ENCODE data around the gene TRPM6. TPM values are rescaled to one million over a fixed set of nuclear protein-coding genes. Genes with fewer than 3 reads are reported as not detected.

The TRPM6 gene
- total and polyA plus RNA-seq, 2 experiments from 2014 or later, result 0.23 to 0.87 TPM

DNA sequence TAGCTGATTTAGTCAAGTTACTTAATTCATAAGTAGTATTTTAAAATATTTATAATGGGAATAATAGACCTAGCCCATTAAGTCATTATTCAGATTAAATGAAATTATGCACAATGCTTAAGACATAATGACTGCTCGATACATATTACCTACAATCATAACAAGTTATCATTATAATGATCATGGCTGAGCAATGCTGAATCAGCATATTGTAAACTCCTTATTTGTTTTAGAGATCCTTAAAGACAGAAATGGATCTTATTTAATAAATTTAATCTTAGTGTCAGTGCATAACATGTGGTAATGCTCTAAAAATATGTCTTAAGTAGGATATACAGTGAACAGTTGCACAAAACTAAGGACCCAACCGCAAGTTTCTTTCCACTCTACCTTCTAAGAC is 169.0 kb downstream of the TRPM6 start:
- H3K27ac Mint-ChIP-seq, result no peak overlapping the region
- Histone ChIP-seq H4K20me1 (replicated peaks; ENCODE audit: insufficient read depth) (no peaks in the 10 kb centered on the region), H3F3A (replicated peaks; ENCODE audit: low read depth) (no peaks in the 10 kb centered on the region), H3K4me3 (no peak overlapping the region), H3K27me3 (ENCODE audit: insufficient read depth) (no peaks in the 10 kb centered on the region), H3K9me2 (ENCODE audit: insufficient read depth) (peaks cover 4% of the 10 kb centered on the region; the same call in 1 of the 2 replicates), H3K36me3 (ENCODE audit: insufficient read depth) (no peaks in the 10 kb centered on the region), H2AFZ (no peak overlapping the region), H3K79me2 (replicated peaks; ENCODE audit: insufficient read depth) (no peaks in the 10 kb centered on the region), H3K4me1 (ENCODE audit: insufficient read depth) (no peaks in the 10 kb centered on the region), H3K27ac (ENCODE audit: low read depth) (no peak overlapping the region), H3K4me2 (no peak overlapping the region)
- no peaks in the 10 kb centered on the region for H3K4me1 Mint-ChIP-seq
- no peak overlapping the region for H3K4me3 Mint-ChIP-seq
- TF ChIP-seq POLR2AphosphoS5 (IDR thresholded peaks at IDR 0.05; ENCODE audit: low read depth) (no peak), ZNF331 (CRISPR knock-in tag; IDR thresholded peaks at IDR 0.05; ENCODE audit: low read depth) (no peak), ZNF114 (CRISPR knock-in tag; IDR thresholded peaks at IDR 0.05) (no peak), NANOG (IDR thresholded peaks at IDR 0.05; ENCODE audit: borderline replicate concordance) (no peak), STAT1 (IDR thresholded peaks at IDR 0.05; ENCODE audit: unreplicated experiment) (no peak), CREB1 (CRISPR knock-in tag; IDR thresholded peaks at IDR 0.05; ENCODE audit: low read depth) (no peak), JUNB (IDR thresholded peaks at IDR 0.05; ENCODE audit: unreplicated experiment) (no peak), EZH2 (IDR thresholded peaks at IDR 0.05; ENCODE audit: low read depth, unreplicated experiment) (no peak), EZH2phosphoT487 (IDR thresholded peaks at IDR 0.05; ENCODE audit: unreplicated experiment) (no peak)
- TF ChIP-seq, protein P1, sequence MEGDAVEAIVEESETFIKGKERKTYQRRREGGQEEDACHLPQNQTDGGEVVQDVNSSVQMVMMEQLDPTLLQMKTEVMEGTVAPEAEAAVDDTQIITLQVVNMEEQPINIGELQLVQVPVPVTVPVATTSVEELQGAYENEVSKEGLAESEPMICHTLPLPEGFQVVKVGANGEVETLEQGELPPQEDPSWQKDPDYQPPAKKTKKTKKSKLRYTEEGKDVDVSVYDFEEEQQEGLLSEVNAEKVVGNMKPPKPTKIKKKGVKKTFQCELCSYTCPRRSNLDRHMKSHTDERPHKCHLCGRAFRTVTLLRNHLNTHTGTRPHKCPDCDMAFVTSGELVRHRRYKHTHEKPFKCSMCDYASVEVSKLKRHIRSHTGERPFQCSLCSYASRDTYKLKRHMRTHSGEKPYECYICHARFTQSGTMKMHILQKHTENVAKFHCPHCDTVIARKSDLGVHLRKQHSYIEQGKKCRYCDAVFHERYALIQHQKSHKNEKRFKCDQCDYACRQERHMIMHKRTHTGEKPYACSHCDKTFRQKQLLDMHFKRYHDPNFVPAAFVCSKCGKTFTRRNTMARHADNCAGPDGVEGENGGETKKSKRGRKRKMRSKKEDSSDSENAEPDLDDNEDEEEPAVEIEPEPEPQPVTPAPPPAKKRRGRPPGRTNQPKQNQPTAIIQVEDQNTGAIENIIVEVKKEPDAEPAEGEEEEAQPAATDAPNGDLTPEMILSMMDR (conservative IDR thresholded peaks at IDR 0.05; ENCODE audit: low read depth in 2 of 2), result no peak
- TF ChIP-seq, protein P2, sequence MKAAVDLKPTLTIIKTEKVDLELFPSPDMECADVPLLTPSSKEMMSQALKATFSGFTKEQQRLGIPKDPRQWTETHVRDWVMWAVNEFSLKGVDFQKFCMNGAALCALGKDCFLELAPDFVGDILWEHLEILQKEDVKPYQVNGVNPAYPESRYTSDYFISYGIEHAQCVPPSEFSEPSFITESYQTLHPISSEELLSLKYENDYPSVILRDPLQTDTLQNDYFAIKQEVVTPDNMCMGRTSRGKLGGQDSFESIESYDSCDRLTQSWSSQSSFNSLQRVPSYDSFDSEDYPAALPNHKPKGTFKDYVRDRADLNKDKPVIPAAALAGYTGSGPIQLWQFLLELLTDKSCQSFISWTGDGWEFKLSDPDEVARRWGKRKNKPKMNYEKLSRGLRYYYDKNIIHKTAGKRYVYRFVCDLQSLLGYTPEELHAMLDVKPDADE (IDR thresholded peaks at IDR 0.05), result no peak
- TF ChIP-seq, protein P3, sequence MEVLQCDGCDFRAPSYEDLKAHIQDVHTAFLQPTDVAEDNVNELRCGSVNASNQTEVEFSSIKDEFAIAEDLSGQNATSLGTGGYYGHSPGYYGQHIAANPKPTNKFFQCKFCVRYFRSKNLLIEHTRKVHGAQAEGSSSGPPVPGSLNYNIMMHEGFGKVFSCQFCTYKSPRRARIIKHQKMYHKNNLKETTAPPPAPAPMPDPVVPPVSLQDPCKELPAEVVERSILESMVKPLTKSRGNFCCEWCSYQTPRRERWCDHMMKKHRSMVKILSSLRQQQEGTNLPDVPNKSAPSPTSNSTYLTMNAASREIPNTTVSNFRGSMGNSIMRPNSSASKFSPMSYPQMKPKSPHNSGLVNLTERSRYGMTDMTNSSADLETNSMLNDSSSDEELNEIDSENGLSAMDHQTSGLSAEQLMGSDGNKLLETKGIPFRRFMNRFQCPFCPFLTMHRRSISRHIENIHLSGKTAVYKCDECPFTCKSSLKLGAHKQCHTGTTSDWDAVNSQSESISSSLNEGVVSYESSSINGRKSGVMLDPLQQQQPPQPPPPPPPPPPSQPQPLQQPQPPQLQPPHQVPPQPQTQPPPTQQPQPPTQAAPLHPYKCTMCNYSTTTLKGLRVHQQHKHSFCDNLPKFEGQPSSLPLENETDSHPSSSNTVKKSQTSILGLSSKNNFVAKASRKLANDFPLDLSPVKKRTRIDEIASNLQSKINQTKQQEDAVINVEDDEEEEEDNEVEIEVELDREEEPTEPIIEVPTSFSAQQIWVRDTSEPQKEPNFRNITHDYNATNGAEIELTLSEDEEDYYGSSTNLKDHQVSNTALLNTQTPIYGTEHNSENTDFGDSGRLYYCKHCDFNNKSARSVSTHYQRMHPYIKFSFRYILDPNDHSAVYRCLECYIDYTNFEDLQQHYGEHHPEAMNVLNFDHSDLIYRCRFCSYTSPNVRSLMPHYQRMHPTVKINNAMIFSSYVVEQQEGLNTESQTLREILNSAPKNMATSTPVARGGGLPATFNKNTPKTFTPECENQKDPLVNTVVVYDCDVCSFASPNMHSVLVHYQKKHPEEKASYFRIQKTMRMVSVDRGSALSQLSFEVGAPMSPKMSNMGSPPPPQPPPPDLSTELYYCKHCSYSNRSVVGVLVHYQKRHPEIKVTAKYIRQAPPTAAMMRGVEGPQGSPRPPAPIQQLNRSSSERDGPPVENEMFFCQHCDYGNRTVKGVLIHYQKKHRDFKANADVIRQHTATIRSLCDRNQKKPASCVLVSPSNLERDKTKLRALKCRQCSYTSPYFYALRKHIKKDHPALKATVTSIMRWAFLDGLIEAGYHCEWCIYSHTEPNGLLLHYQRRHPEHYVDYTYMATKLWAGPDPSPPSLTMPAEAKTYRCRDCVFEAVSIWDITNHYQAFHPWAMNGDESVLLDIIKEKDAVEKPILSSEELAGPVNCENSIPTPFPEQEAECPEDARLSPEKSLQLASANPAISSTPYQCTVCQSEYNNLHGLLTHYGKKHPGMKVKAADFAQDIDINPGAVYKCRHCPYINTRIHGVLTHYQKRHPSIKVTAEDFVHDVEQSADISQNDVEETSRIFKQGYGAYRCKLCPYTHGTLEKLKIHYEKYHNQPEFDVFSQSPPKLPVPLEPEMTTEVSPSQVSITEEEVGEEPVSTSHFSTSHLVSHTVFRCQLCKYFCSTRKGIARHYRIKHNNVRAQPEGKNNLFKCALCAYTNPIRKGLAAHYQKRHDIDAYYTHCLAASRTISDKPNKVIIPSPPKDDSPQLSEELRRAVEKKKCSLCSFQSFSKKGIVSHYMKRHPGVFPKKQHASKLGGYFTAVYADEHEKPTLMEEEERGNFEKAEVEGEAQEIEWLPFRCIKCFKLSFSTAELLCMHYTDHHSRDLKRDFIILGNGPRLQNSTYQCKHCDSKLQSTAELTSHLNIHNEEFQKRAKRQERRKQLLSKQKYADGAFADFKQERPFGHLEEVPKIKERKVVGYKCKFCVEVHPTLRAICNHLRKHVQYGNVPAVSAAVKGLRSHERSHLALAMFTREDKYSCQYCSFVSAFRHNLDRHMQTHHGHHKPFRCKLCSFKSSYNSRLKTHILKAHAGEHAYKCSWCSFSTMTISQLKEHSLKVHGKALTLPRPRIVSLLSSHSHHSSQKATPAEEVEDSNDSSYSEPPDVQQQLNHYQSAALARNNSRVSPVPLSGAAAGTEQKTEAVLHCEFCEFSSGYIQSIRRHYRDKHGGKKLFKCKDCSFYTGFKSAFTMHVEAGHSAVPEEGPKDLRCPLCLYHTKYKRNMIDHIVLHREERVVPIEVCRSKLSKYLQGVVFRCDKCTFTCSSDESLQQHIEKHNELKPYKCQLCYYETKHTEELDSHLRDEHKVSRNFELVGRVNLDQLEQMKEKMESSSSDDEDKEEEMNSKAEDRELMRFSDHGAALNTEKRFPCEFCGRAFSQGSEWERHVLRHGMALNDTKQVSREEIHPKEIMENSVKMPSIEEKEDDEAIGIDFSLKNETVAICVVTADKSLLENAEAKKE (CRISPR knock-in tag; IDR thresholded peaks at IDR 0.05), result no peak
- TF ChIP-seq, protein P4, sequence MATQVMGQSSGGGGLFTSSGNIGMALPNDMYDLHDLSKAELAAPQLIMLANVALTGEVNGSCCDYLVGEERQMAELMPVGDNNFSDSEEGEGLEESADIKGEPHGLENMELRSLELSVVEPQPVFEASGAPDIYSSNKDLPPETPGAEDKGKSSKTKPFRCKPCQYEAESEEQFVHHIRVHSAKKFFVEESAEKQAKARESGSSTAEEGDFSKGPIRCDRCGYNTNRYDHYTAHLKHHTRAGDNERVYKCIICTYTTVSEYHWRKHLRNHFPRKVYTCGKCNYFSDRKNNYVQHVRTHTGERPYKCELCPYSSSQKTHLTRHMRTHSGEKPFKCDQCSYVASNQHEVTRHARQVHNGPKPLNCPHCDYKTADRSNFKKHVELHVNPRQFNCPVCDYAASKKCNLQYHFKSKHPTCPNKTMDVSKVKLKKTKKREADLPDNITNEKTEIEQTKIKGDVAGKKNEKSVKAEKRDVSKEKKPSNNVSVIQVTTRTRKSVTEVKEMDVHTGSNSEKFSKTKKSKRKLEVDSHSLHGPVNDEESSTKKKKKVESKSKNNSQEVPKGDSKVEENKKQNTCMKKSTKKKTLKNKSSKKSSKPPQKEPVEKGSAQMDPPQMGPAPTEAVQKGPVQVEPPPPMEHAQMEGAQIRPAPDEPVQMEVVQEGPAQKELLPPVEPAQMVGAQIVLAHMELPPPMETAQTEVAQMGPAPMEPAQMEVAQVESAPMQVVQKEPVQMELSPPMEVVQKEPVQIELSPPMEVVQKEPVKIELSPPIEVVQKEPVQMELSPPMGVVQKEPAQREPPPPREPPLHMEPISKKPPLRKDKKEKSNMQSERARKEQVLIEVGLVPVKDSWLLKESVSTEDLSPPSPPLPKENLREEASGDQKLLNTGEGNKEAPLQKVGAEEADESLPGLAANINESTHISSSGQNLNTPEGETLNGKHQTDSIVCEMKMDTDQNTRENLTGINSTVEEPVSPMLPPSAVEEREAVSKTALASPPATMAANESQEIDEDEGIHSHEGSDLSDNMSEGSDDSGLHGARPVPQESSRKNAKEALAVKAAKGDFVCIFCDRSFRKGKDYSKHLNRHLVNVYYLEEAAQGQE (IDR thresholded peaks at IDR 0.05; ENCODE audit: unreplicated experiment), result no peak
- H3K9me3 Mint-ChIP-seq, result no peaks in the 10 kb centered on the region
- no peak for ATAC-seq
- H3K36me3 Mint-ChIP-seq (ENCODE audit: low read depth), result no peaks in the 10 kb centered on the region
- DNase-seq (ENCODE audit: low spot score), result no peak
- peaks cover 2% of the 10 kb centered on the region for H3K27me3 Mint-ChIP-seq (ENCODE audit: insufficient read depth, low read depth, poor library complexity)
